CD4-positive, alpha-beta T cell treated with Interleukin-1 beta for 1 hour (primary cell): ENCODE results near the gene HOXD10.

ENCODE experiments used
- DNase-seq, 2 donors: peaks; one replicate each; pipeline ENCODE4 v3.0.0-alpha.2; 2020 to 2022

Gene HOXD10

GRCh38 chr2:176096243-176096985 lies 20.2 kb upstream of the HOXD10 start:
- no peak for DNase-seq

DNA sequence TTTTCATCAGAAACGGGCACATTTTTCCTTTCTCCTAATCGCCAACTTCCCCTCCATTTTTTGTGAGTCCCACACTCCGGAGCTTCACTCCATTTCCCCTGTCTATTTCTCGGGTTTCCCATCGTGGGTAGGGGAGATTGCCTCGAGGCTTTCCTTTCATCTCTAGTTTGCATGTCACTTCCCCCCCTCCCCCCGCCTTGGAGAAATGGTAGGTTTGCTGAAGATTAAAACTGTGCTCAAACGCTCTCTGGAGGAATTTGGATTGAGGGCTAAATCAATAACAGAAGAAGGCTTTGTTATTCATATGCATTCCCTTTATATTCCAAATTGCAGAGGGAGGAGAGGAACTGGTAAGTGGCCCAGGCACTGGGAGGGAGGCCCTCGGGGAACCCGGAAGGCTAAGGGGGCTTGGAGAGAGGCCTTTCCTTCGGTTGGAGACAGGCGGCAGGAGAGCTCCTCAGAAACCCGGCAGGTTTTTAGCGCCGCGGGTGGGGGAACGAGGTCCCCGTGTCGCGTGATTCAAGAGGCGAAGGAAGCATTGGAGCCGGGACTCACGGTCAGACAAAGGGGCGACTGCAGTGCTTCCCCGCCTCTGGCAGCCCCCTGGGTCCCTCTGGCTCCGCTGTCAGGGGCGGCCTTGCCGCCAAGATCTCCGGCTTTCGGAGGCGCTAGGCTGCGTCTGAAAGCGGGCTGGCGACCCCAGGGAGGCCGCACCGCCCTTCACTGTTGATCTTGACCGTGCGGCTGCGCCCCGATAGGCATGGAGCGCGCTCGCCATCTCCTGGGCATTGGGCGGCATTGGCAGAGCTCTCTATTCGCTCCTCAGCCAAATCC lies 19.4 kb upstream of the HOXD10 start:
- DNase-seq, result peak; percentile 56 to 62

GRCh38 chr2:176097820-176098365 lies 18.7 kb upstream of the HOXD10 start:
- no peak for DNase-seq

DNA sequence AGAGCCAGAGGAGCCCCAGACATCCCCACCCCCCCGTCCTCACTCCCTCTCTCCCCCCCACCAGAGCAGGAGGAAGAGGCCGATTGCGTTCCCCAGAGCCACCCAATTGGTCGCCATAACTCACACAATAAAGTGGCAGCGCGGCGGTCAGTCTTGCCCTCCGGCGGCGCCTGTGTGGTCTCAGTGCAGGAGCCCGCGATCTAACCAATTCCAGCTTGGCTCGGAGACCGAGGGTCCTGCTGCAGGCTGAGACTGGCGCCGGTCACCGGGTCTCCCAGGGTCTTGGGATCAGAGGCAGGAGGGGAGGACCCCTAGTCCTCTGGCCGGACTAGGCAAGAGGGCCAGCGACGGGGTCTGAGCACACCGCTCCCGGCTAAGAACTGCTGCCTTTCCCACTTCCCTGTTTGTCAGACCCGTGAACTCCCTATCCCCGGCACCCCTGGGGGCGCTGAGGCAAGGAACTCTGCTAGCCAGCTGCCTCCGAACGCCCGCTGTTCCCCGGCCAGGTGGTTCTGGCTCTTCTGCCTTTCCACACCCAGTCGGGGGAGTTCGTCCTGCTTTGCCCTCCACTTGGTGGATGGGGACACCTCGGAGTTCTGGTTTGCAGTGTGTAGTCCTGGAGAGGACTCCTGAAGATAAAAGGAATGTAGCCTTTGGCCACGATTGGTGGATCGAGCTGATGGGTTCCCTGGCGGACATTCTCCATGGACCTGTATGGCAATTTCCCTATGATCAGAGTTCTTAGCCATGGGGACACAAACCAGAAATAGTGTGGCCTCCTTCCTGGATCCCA lies 18.0 kb upstream of the HOXD10 start:
- DNase-seq, result no peak

GRCh38 chr2:176099159-176099727 lies 17.3 kb upstream of the HOXD10 start:
- DNase-seq, result no peak

DNA sequence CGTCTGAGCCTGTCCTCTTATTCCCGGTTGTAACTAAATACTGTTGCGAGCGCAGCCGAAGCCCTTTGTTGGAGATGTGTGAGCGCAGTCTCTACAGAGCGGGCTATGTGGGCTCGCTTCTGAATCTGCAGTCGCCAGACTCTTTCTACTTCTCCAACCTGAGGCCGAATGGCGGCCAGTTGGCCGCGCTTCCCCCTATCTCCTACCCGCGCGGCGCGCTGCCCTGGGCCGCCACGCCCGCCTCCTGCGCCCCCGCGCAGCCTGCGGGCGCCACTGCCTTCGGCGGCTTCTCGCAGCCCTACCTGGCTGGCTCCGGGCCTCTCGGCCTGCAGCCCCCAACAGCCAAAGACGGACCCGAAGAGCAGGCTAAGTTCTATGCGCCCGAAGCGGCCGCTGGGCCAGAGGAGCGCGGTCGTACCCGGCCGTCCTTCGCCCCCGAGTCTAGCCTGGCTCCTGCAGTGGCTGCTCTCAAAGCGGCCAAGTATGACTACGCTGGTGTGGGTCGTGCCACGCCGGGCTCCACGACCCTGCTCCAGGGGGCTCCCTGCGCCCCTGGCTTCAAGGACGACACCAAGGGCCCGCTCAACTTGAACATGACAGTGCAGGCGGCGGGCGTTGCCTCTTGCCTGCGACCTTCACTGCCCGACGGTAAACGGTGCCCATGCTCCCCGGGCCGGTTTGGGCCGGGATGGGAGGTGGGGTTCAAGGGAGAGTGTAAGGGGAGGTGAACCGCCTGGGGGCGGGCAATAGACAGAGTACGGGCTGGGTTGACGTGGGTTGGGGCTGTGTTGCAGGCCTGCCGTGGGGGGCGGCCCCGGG lies 16.6 kb upstream of the HOXD10 start, which contains the start of gene HOXD12:
HOXD12 (plus strand) TSS at position 68 of the 819 bp plus-strand sequence; CDS start at position 75, 7 bp downstream.
- DNase-seq, result no peak

DNA sequence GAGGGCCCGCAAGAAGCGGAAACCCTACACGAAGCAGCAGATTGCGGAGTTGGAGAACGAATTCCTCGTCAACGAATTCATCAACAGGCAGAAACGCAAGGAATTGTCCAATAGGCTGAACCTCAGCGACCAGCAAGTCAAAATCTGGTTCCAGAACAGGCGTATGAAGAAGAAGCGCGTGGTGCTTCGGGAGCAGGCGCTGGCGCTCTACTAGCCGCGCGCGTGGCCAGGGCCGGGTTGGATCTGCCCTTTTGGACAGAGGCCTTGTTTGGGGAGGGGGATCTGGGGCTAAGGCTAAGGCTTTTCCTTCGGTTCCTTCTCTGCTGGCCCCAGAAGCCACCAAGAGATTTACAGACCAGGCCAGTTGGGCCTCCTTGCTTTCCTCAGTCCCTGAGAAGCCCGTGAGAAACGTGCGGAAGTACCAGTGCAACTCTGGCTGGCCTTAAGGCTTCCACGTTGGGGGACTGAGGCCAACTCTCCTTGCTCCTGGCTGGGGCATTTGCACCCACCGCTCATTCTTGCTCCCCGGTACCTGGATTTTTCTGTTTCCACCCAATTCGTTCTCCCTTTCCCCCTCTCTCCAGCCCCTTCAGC lies 15.9 kb upstream of the HOXD10 start:
- no peak for DNase-seq

- no peak for DNase-seq
Measured at GRCh38 chr2:176101216-176101830, 15.3 kb upstream of the HOXD10 start.

DNA sequence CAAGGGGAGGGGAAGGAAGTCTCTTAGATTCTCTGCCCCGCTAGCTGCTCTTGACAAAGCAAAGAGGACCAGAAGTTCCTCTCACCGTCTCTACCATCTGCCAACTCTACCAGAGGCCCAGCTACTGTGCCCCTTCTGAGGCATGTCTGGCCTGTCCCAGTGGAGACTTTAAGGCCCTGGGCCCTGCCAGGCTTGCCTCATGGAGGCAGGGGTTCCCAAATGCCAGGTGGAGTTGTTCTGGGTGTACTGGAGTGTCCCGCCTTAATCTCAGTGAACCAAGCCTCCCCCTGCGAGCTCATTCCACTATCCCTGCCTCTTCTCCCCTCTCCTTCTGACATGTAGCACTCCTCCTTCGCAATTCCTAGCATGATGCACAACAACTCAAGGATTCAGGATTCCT lies 14.7 kb upstream of the HOXD10 start:
- DNase-seq, result no peak

GRCh38 chr2:176102309-176102866 lies 14.2 kb upstream of the HOXD10 start:
- no peak for DNase-seq

GRCh38 chr2:176103194-176103593 lies 13.4 kb upstream of the HOXD10 start:
- DNase-seq, result no peak

DNA sequence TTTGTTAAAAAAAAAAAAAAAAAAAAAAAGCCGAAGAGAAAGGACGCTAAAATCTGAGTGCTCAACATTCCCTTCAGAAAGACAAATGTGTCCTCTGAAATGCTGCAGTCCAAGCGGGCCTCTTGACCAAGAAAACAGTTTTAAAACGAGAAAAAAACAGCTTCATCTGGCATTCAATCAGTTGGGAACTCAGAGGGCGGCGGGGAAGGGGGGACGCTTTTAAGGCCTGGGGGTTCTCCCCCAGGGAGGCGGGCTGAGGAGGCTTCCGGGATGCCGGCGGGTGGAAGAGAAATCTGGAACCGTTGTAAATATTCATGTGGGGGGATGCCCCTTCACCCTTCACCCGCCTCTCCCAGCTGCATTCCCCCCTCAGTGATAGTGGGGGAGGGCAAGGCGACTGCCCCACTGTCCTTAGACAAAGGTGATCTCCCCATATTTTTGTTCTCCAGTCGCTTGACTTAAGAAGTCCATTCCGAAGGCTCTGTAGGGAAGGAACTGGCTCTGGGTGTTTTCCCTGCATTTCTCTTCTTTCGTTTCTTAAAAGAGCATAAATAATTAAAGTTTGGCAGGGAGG lies 12.7 kb upstream of the HOXD10 start:
- no peak for DNase-seq

DNA sequence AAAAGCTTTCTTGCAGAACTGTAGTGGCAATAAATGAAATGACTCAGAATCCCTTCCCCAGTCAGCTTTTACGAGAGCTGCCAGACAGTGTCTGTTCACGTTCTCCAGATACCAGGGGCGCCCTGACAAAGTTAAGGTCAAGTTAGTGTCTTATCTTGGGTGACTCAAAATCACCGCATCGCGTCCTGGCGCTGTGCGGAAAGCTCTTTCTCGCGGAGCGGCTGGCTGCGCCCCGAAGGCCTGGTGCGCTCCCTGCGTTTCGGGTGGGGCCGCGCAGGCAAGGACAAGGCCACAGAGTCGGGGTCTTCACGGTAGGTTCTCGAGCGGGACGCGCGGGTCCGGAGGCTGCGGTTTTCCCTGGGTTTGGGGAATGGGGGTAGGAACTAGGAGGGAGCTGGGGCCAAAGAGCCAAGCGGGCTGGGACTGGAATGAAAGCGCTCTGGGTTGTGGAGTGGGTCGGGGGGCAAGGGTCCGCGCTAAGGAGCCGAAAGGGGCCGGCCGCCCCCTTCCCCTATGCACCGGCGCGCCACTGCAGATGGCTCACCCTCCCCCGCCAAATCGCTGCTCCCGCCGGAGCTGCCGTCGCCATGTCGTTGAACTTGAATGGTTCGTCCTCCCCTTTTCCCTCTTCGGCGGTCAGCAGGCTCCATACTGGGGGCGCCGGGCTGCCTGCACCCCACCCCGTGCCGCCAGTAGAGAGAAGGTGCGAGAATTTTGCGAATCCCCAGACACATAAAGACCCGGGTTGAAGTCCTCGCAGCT lies 12.1 kb upstream of the HOXD10 start:
- no peak for DNase-seq

DNA sequence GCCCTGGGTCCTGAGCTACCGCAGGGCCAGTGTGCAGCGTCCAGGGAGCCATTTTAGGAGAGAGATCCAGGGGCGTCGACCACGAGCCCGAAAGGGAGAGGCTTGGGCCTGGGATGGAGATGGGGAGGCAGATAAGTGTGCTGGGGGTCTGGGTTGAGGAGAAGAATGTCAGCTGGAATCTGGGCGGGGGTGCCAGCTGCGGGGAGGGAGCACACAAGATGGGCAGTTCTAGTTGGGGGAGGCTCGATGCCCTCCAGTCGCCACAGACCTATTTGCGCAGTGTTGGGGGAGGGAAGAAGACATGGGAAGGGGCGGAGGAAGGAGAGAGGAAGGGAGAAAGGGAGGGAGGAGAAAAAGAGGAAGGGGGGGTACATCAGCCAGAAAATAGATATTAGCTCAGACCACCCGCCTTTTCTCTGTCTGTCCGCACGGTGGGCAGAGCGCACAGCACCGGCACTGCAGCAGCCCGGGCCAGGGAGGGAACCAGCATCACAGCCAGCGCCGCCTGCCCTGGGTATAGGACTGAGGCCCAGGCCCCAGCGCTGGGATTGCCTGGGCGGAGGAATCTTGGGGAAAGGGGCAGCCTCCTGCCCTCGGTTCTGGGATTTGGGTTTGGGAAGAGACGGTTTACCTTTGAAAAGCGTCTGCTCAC lies 11.4 kb upstream of the HOXD10 start:
- no peak for DNase-seq

- no peak for DNase-seq
Measured at GRCh38 chr2:176105730-176106580, 10.6 kb upstream of the HOXD10 start.

DNA sequence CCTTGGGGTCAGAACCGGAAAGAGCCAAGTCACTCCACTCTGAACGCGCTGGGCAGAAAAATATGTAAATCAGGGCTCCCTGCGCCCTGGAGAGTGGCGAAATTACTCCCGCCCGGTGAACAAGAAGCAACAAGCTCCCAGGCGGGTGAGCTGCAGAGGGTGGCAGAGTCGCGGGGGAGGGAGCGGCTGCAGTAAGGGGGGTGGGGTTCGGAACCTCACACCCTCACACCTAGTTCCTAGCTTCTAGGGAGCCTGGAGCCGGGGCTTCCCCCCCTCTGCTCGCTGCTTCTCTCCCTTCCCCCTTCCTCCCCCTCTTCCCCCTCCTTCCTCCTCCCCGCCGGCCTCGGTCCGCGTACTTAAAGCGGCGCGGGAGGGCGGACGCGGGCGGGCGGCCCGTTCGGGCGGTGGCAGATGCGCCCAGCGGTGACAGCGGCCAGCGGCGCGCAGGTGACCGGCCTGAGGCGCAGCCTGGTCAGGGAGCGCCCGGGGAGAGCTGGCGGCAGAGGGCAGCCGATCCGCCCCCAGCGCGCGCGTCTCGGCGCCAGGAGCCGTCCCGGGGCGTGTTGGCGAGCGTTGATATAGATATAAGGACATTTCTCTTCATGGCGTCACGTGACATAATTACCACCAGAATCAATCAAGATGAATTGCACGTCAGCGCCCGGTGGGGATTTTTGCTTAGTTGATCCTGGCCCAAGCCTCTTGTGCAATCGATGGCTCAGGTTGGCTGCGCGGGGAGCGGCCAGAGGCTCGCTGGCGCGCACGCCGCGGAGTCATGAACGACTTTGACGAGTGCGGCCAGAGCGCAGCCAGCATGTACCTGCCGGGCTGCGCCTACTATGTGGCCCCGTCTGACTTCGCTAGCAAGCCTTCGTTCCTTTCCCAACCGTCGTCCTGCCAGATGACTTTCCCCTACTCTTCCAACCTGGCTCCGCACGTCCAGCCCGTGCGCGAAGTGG lies 9.7 kb upstream of the HOXD10 start, which contains the start of gene HOXD11:
HOXD11 (plus strand) TSS at position 700 of the 959 bp plus-strand sequence; CDS start at position 776, 76 bp downstream.
- no peak for DNase-seq
